A673 (cell line): ENCODE data around the gene MOB2. TPM values are rescaled to one million over a fixed set of nuclear protein-coding genes. Genes with fewer than 3 reads are reported as not detected.

Source experiments
- BruUV-seq: library from RNA; stranded (reverse); fragments of 400-500 nt; replicated peaks from 2 replicates; lab custom pipeline; 2021; lab: Mats Ljungman, UMichigan
- CTCF ChIA-PET: fragments of 300-600 bp; sonication (Branson Sonifier 250); formaldehyde crosslinking; loops from one replicate; lab custom pipeline; 2022; ENCODE audit warnings: antibody characterized with exemption; lab: Charles Lee
- POLR2A ChIA-PET: fragments of 300-600 bp; sonication (Branson Sonifier 250); formaldehyde crosslinking; loops from one replicate; lab custom pipeline; 2022; ENCODE audit warnings: antibody characterized with exemption; ENCODE audit not compliant: low non-redundant PET; lab: Charles Lee
- DNase-seq: peaks from one replicate; pipeline ENCODE4 v3.0.0-alpha.2; 2015; ENCODE audit warnings: low spot score
- H3K27ac ChIP-seq: fragments of 200-600 bp; sonication (generic); 2 replicates; pipeline ENCODE4 v1.5.1; 2016; ENCODE audit warnings: mixed run types, low read depth, mild to moderate bottlenecking, mixed read lengths, antibody characterized with exemption, low read length; ENCODE audit not compliant: poor library complexity, severe bottlenecking
- H3K27me3 ChIP-seq: fragments of 200-600 bp; sonication (generic); replicated peaks from 2 replicates; pipeline ENCODE4 v1.6.1; 2017; ENCODE audit warnings: mixed run types, low read depth, mild to moderate bottlenecking, mixed read lengths, antibody characterized with exemption, low read length; ENCODE audit not compliant: insufficient read depth, poor library complexity
- H3K36me3 ChIP-seq: fragments of 200-600 bp; sonication (generic); 2 replicates; pipeline ENCODE4 v1.6.1; 2016; ENCODE audit warnings: mixed run types, mild to moderate bottlenecking, mixed read lengths, antibody characterized with exemption, low read length; ENCODE audit not compliant: insufficient read depth, poor library complexity, severe bottlenecking
- H3K4me1 ChIP-seq: fragments of 200-600 bp; sonication (generic); 2 replicates; pipeline ENCODE4 v1.6.1; 2017; ENCODE audit warnings: mixed run types, mild to moderate bottlenecking, mixed read lengths, antibody characterized with exemption, low read length; ENCODE audit not compliant: insufficient read depth, poor library complexity, severe bottlenecking
- H3K4me3 ChIP-seq: fragments of 200-600 bp; sonication (generic); 2 replicates; pipeline ENCODE4 v1.5.1; 2016; ENCODE audit warnings: low read depth, mixed run types, mild to moderate bottlenecking, mixed read lengths, low read length; ENCODE audit not compliant: poor library complexity, severe bottlenecking
- H3K9me3 ChIP-seq: fragments of 200-600 bp; sonication (generic); 2 replicates; pipeline ENCODE4 v1.6.1; 2016; ENCODE audit warnings: mixed run types, low read depth, mild to moderate bottlenecking, mixed read lengths, antibody characterized with exemption, low read length; ENCODE audit not compliant: poor library complexity, severe bottlenecking
- CTCF ChIP-seq: fragments of 300-800, 200-600 bp; sonication (generic); conservative IDR thresholded peaks from 2 replicates; pipeline ENCODE4 v1.5.1; 2017; ENCODE audit warnings: low read depth, mild to moderate bottlenecking, antibody characterized with exemption, low read length, moderate library complexity, mixed read lengths
- EZH2 ChIP-seq: fragments of 200-600 bp; sonication (generic); IDR thresholded peaks from 2 replicates; pipeline ENCODE4 v1.6.1; 2017; ENCODE audit warnings: borderline replicate concordance, low read depth, mild to moderate bottlenecking, mixed read lengths, antibody characterized with exemption, low read length; ENCODE audit not compliant: poor library complexity, severe bottlenecking
- intact Hi-C: fragments of 100-400 bp; cut with micrococcal nuclease; formaldehyde crosslinking; loops from one replicate; pipeline ENCODE4 v1.10.0; 2022; ENCODE audit not compliant: unreplicated experiment
- total RNA-seq: library from RNA; stranded (reverse); gene quantifications from 2 replicates; pipeline ENCODE4 v1.2.3, GENCODE V29; 2021

Gene MOB2
- total RNA-seq, 1 experiment from 2014 or later: 14.7 TPM

GRCh38 chr11:1433568-1433967, 53.0 kb downstream of the MOB2 start:
- no peak for DNase-seq
- intact Hi-C loops: no loop called here
- no peaks in the 10 kb centered on the region for H3K4me1 ChIP-seq
- no peak overlapping the region for H3K4me3 ChIP-seq
- H3K27me3 ChIP-seq: no peaks in the 10 kb centered on the region
- ChIA-PET CTCF (no interaction called here), POLR2A (no interaction called here)
- H3K27ac ChIP-seq: no peak overlapping the region
- no peaks in the 10 kb centered on the region for H3K9me3 ChIP-seq
- TF ChIP-seq EZH2 (no peak), CTCF (no peak)
- no peaks in the 10 kb centered on the region for H3K36me3 ChIP-seq
- no TSS peak for BruUV-seq

- no TSS peak for BruUV-seq
- H3K4me3 ChIP-seq: no peak overlapping the region
- TF ChIP-seq EZH2 (no peak), CTCF (no peak)
- H3K27me3 ChIP-seq: no peaks in the 10 kb centered on the region
- POLR2A ChIA-PET: no interaction called here
- intact Hi-C loops: no loop called here
- CTCF ChIA-PET: no interaction called here
- DNase-seq: no peak
- no peaks in the 10 kb centered on the region for H3K4me1 ChIP-seq
- H3K36me3 ChIP-seq: no peaks in the 10 kb centered on the region
- no peaks in the 10 kb centered on the region for H3K9me3 ChIP-seq
- no peak overlapping the region for H3K27ac ChIP-seq
These were observed 57.7 kb downstream of the MOB2 start for GRCh38 chr11:1428762-1429316.

- ChIA-PET POLR2A (no interaction called here), CTCF (no interaction called here)
- H3K27ac ChIP-seq: no peak overlapping the region
- no peaks in the 10 kb centered on the region for H3K36me3 ChIP-seq
- no peaks in the 10 kb centered on the region for H3K27me3 ChIP-seq
- no peaks in the 10 kb centered on the region for H3K9me3 ChIP-seq
- H3K4me3 ChIP-seq: no peak overlapping the region
- TF ChIP-seq EZH2 (no peak), CTCF (no peak)
- intact Hi-C loops: no loop called here
- no peaks in the 10 kb centered on the region for H3K4me1 ChIP-seq
- no peak for DNase-seq
- no TSS peak for BruUV-seq
These were observed 61.1 kb downstream of the MOB2 start for GRCh38 chr11:1425439-1425838.
